ENCODE results near the gene CLIC2. TPM values are rescaled to one million over a fixed set of nuclear protein-coding genes. Genes with fewer than 3 reads are reported as not detected.

The CLIC2 gene
- total RNA-seq, 1 donor = 1.3 TPM

- TF ChIP-seq CTCF (IDR thresholded peaks at IDR 0.05; ENCODE audit: insufficient read depth, low read depth, low read length) = no peak
- H3K4me3 ChIP-seq (ENCODE audit: low read depth, low read length) = no peak overlapping the region
- no peak for DNase-seq (ENCODE audit: low read depth)
Measured at GRCh38 chrX:155246748-155247147, 87.7 kb downstream of the CLIC2 start.

GRCh38 chrX:155242300-155242699 lies 92.1 kb downstream of the CLIC2 start:
- no peak for DNase-seq (ENCODE audit: low read depth)
- no peak overlapping the region for H3K4me3 ChIP-seq (ENCODE audit: low read depth, low read length)
- no peak for TF ChIP-seq CTCF (IDR thresholded peaks at IDR 0.05; ENCODE audit: insufficient read depth, low read depth, low read length)

- no peak for DNase-seq (ENCODE audit: low read depth)
- no peak for TF ChIP-seq CTCF (IDR thresholded peaks at IDR 0.05; ENCODE audit: insufficient read depth, low read depth, low read length)
- H3K4me3 ChIP-seq (ENCODE audit: low read depth, low read length) = no peak overlapping the region
Measured at GRCh38 chrX:155237719-155238118, 96.7 kb downstream of the CLIC2 start.

GRCh38 chrX:155235891-155236290 lies 98.5 kb downstream of the CLIC2 start:
- H3K4me3 ChIP-seq (ENCODE audit: low read depth, low read length) = no peak overlapping the region
- no peak for TF ChIP-seq CTCF (IDR thresholded peaks at IDR 0.05; ENCODE audit: insufficient read depth, low read depth, low read length)
- peak; percentile 15 for DNase-seq (ENCODE audit: low read depth)

- no peak overlapping the region for H3K4me3 ChIP-seq (ENCODE audit: low read depth, low read length)
- TF ChIP-seq CTCF (IDR thresholded peaks at IDR 0.05; ENCODE audit: insufficient read depth, low read depth, low read length) = no peak
- no peak for DNase-seq (ENCODE audit: low read depth)
Measured at GRCh38 chrX:155231163-155231562, 103.3 kb downstream of the CLIC2 start.

Small RNAs within 50 kb of the gene (small RNA-seq; reads per million reads assigned to genes)
- gene AC234781.4 = not detected
- gene MIR1184-2 = not detected

Other genes with a start within 250 kb of the CLIC2 start
- gene VBP1, start 118.2 kb downstream of the CLIC2 start, total RNA-seq = 60.2 and 78.6 TPM in 2 replicates
- gene RAB39B, start 70.1 kb downstream of the CLIC2 start, total RNA-seq = under 0.01 and 0.43 TPM in 2 replicates
- gene F8A2, start 47.5 kb upstream of the CLIC2 start, total RNA-seq = not detected in 2 replicates
- gene F8A3, start 124.0 kb upstream of the CLIC2 start, total RNA-seq = 2.3 and 2.6 TPM in 2 replicates